Activated naive CD8-positive, alpha-beta T cell treated with anti-CD3 and anti-CD28 coated beads, Interleukin-2, amount 50 U/mL, for 24 hours (primary cell): ENCODE measurements around the gene UBL7.
A peak's percentile ranks its signal among the peaks of the same experiment; 100 is the strongest.
"Not testable (repeated sequence)": the region's sequence is repeated elsewhere in the genome, so short reads cannot be mapped to it uniquely, and the experiment has no call there.

ENCODE experiments used
- ATAC-seq: fragments of 150-1000 bp; cut with Tn5 transposase; one replicate; pipeline ENCODE4 v1.10.0; 2021
- DNase-seq: peaks from one replicate; pipeline ENCODE4 v3.0.0; 2021
- H3K27ac Mint-ChIP-seq: one replicate; pipeline ENCODE4 v1.8.0; 2021; ENCODE audit warnings: mild to moderate bottlenecking, mixed read lengths
- H3K27me3 Mint-ChIP-seq: one replicate; pipeline ENCODE4 v1.8.0; 2021; ENCODE audit warnings: mixed read lengths
- H3K36me3 Mint-ChIP-seq: one replicate; pipeline ENCODE4 v1.8.0; 2021; ENCODE audit warnings: low read depth, mixed read lengths
- H3K4me1 Mint-ChIP-seq: one replicate; pipeline ENCODE4 v1.8.0; 2021; ENCODE audit warnings: mixed read lengths
- H3K4me3 Mint-ChIP-seq: one replicate; pipeline ENCODE4 v1.8.0; 2021; ENCODE audit warnings: mild to moderate bottlenecking, moderate library complexity, mixed read lengths
- H3K9me3 Mint-ChIP-seq: one replicate; pipeline ENCODE4 v1.8.0; 2021; ENCODE audit warnings: mixed read lengths

The UBL7 gene

DNA sequence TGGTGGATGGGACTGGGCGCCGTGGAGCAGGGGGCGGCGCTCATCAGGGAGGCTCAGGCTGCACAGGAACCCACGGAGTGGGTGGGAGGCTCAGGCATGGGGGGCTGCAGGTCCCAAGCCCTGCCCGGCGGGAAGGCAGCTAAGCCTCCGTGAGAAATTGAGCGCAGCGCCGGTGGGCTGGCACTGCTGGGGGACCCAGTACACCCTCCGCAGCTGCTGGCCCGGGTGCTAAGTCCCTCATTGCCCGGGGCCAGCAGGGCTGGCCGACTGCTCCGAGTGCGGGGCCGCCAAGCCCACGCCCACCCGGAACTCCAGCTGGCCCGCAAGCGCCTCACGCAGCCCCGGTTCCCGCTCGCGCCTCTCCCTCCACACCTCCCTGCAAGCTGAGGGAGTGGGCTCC is 19.4 kb upstream of the UBL7 start:
- not testable (repeated sequence) for H3K27ac Mint-ChIP-seq, H3K27me3 Mint-ChIP-seq

GRCh38 chr15:74471621-74472020 is 10.7 kb upstream of the UBL7 start:
- H3K36me3 Mint-ChIP-seq = peaks cover 34% of the 10 kb centered on the region
- H3K27ac Mint-ChIP-seq, H3K4me3 Mint-ChIP-seq, H3K27me3 Mint-ChIP-seq, H3K4me1 Mint-ChIP-seq, ATAC-seq, DNase-seq, H3K9me3 Mint-ChIP-seq: not testable (repeated sequence)

More for the DNA sequence above, 19.4 kb upstream of the UBL7 start:
- not testable (repeated sequence) for DNase-seq, H3K4me3 Mint-ChIP-seq, H3K9me3 Mint-ChIP-seq, ATAC-seq
- peaks cover 11% of the 10 kb centered on the region for H3K4me1 Mint-ChIP-seq
- peaks cover 24% of the 10 kb centered on the region for H3K36me3 Mint-ChIP-seq

- Mint-ChIP-seq H3K9me3 (no peaks in the 10 kb centered on the region), H3K4me1 (no peaks in the 10 kb centered on the region), H3K27ac (no peak overlapping the region), H3K4me3 (no peak overlapping the region), H3K36me3 (peaks cover 30% of the 10 kb centered on the region), H3K27me3 (no peaks in the 10 kb centered on the region)
- ATAC-seq (no peak), DNase-seq (no peak)
Observed at GRCh38 chr15:74470631-74471395, 9.9 kb upstream of the UBL7 start.

DNA sequence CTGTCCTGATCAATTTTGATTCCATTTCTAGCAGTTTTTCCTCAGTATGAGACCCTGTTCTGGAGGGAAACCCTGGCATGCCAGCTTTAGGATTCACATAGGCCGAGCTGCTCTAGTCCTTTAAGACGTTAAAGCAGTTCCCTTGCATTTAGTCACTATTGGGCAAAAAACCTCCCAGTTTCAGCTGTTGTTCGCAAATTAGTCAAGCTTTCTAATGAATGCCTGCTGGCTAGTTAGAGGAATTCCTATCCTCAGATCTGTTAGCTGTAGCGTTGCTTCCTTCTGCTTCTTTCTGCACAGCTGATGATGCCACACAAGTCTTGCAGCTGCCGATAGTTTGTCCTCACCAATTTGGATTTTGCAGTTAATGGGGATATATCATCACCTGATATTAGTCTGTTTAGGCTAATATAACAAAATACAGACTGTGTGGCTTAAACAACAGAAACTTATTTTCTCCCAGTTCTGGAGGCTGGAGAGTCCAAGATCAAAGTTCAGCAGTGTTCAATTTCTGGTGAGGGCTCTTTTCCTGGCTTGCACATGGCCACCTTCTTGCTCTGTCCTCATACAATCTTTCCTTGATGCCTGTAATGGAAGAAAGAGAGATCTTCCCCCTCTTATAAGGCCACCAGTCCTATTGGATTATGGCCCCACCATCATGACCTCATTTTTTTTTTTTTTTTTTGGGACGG is 7.5 kb upstream of the UBL7 start:
- Mint-ChIP-seq H3K27ac (no peak overlapping the region), H3K4me1 (peaks cover 18% of the 10 kb centered on the region), H3K9me3 (no peaks in the 10 kb centered on the region), H3K27me3 (no peaks in the 10 kb centered on the region), H3K4me3 (no peak overlapping the region), H3K36me3 (peaks cover 32% of the 10 kb centered on the region)
- ATAC-seq (no peak), DNase-seq (no peak)

GRCh38 chr15:74466570-74466969 is 5.6 kb upstream of the UBL7 start:
- H3K36me3 Mint-ChIP-seq = peaks cover 27% of the 10 kb centered on the region
- ATAC-seq (no peak), DNase-seq (no peak)
- H3K9me3 Mint-ChIP-seq = no peaks in the 10 kb centered on the region
- H3K27me3 Mint-ChIP-seq = no peaks in the 10 kb centered on the region
- H3K4me1 Mint-ChIP-seq = peaks cover 34% of the 10 kb centered on the region
- H3K4me3 Mint-ChIP-seq = no peak overlapping the region
- H3K27ac Mint-ChIP-seq = no peak overlapping the region

DNA sequence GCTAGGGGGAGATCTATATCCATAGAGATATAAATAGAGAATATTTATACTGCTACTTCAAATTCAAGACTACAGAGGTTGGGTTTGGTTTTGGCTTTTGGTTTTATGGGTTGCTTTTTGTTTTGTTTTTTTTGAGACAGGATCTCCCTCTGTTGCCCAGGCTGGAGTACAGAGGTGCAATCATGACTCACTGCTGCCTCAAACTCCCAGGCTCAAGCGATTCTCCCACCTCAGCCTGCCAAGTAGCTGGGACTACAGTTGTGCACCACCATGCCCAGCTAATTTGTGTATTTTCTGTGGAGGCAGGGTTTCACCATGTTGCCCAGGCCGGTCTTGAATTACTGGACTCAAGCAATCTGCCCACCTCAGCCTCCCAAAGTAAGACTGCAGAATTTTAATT is 3.9 kb upstream of the UBL7 start:
- Mint-ChIP-seq H3K4me3 (no peak overlapping the region), H3K36me3 (peaks cover 27% of the 10 kb centered on the region), H3K4me1 (peaks cover 45% of the 10 kb centered on the region), H3K9me3 (no peaks in the 10 kb centered on the region), H3K27me3 (no peaks in the 10 kb centered on the region), H3K27ac (no peak overlapping the region)
- DNase-seq (no peak), ATAC-seq (no peak)

GRCh38 chr15:74464216-74464615 is 3.3 kb upstream of the UBL7 start:
- DNase-seq = no peak
- Mint-ChIP-seq H3K9me3 (no peaks in the 10 kb centered on the region), H3K4me3 (peak overlapping the region; percentile 12), H3K4me1 (peaks cover 45% of the 10 kb centered on the region), H3K27me3 (no peaks in the 10 kb centered on the region), H3K27ac (no peak overlapping the region), H3K36me3 (peaks cover 27% of the 10 kb centered on the region)
- no peak for ATAC-seq

- Mint-ChIP-seq H3K27me3 (no peaks in the 10 kb centered on the region), H3K4me3 (peak overlapping the region; percentile 3), H3K4me1 (peaks cover 49% of the 10 kb centered on the region), H3K27ac (no peak overlapping the region), H3K36me3 (peaks cover 24% of the 10 kb centered on the region), H3K9me3 (no peaks in the 10 kb centered on the region)
- DNase-seq = no peak
- no peak for ATAC-seq
Observed at GRCh38 chr15:74463634-74464033, 2.7 kb upstream of the UBL7 start.

- no peak for ATAC-seq
- peaks cover 22% of the 10 kb centered on the region for H3K36me3 Mint-ChIP-seq
- H3K4me3 Mint-ChIP-seq = peak overlapping the region; percentile 96
- H3K27ac Mint-ChIP-seq = peak overlapping the region; percentile 90
- no peak for DNase-seq
- H3K27me3 Mint-ChIP-seq = no peaks in the 10 kb centered on the region
- H3K9me3 Mint-ChIP-seq = no peaks in the 10 kb centered on the region
- H3K4me1 Mint-ChIP-seq = peaks cover 52% of the 10 kb centered on the region
Observed at GRCh38 chr15:74461847-74462511, 1.0 kb upstream of the UBL7 start.

GRCh38 chr15:74460298-74460697 is 662 bp downstream of the UBL7 start:
- no peaks in the 10 kb centered on the region for H3K9me3 Mint-ChIP-seq
- H3K36me3 Mint-ChIP-seq = peaks cover 25% of the 10 kb centered on the region
- DNase-seq (no peak), ATAC-seq (no peak)
- peak overlapping the region; percentile 96 for H3K4me3 Mint-ChIP-seq
- no peaks in the 10 kb centered on the region for H3K27me3 Mint-ChIP-seq
- peaks cover 57% of the 10 kb centered on the region for H3K4me1 Mint-ChIP-seq
- H3K27ac Mint-ChIP-seq = peak overlapping the region; percentile 90

DNA sequence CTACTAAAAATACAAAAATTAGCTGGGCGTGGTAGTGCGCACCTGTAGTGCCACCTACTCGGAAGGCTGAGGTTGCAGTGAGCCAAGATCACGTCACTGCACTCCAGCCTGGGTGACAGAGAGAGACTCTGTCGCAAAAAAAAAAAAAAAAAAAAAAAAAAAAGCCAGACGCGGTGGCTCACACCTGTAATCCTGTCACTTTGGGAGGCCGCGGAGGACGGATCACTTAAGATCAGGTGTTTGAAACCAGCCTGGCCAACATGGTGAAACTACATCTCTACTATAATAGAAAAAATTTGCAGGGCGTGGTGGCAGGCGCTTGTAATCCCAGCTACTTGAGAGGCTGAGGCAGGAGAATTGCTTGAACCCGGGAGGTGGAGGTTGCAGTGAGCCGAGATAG is 1.2 kb downstream of the UBL7 start:
- DNase-seq, ATAC-seq, H3K27me3 Mint-ChIP-seq, H3K9me3 Mint-ChIP-seq: not testable (repeated sequence)
- Mint-ChIP-seq H3K27ac (peak overlapping the region; percentile 90), H3K4me3 (peak overlapping the region; percentile 96), H3K4me1 (peaks cover 57% of the 10 kb centered on the region), H3K36me3 (peaks cover 25% of the 10 kb centered on the region)

- ATAC-seq (no peak), DNase-seq (no peak)
- H3K9me3 Mint-ChIP-seq = no peaks in the 10 kb centered on the region
- no peaks in the 10 kb centered on the region for H3K27me3 Mint-ChIP-seq
- H3K4me3 Mint-ChIP-seq = no peak overlapping the region
- H3K27ac Mint-ChIP-seq = peak overlapping the region; percentile 10
- peaks cover 59% of the 10 kb centered on the region for H3K4me1 Mint-ChIP-seq
- H3K36me3 Mint-ChIP-seq = peaks cover 21% of the 10 kb centered on the region
Observed at GRCh38 chr15:74458473-74458872, 2.5 kb downstream of the UBL7 start.

GRCh38 chr15:74457036-74457435 is 3.9 kb downstream of the UBL7 start:
- ATAC-seq, H3K9me3 Mint-ChIP-seq, DNase-seq, H3K4me3 Mint-ChIP-seq, H3K27me3 Mint-ChIP-seq, H3K27ac Mint-ChIP-seq: not testable (repeated sequence)
- Mint-ChIP-seq H3K4me1 (peaks cover 55% of the 10 kb centered on the region), H3K36me3 (peaks cover 19% of the 10 kb centered on the region)

- H3K27me3 Mint-ChIP-seq = no peaks in the 10 kb centered on the region
- H3K4me1 Mint-ChIP-seq = peaks cover 39% of the 10 kb centered on the region
- peak overlapping the region; percentile 12 for H3K27ac Mint-ChIP-seq
- ATAC-seq = no peak
- H3K36me3 Mint-ChIP-seq = peaks cover 32% of the 10 kb centered on the region
- no peak for DNase-seq
- H3K9me3 Mint-ChIP-seq = no peaks in the 10 kb centered on the region
- H3K4me3 Mint-ChIP-seq = no peak overlapping the region
Observed at GRCh38 chr15:74454764-74455500, 6.0 kb downstream of the UBL7 start.
